GM23248 (cell line): Measurements from ENCODE around the gene TSPO2. TPM values are rescaled to one million over a fixed set of nuclear protein-coding genes. Genes with fewer than 3 reads are reported as not detected.

Experiments used
- DNase-seq: peaks from one replicate; pipeline ENCODE4 v3.0.0-alpha.2; 2015
- H2AFZ ChIP-seq: fragments of 200-600 bp; sonication (generic); 2 replicates; pipeline ENCODE4 v1.6.1; 2016; ENCODE audit warnings: antibody characterized with exemption
- H3F3A ChIP-seq: fragments of 200-600 bp; sonication (generic); 2 replicates; pipeline ENCODE4 v1.6.1; 2016; ENCODE audit warnings: mild to moderate bottlenecking, antibody characterized with exemption, mixed run types; ENCODE audit not compliant: insufficient read depth
- H3K27ac ChIP-seq: fragments of 200-600 bp; sonication (generic); 2 replicates; pipeline ENCODE4 v1.5.1; 2016; ENCODE audit warnings: mild to moderate bottlenecking
- H3K27me3 ChIP-seq: fragments of 200-600 bp; sonication (generic); replicated peaks from 2 replicates; pipeline ENCODE4 v1.6.1; 2016; ENCODE audit warnings: mild to moderate bottlenecking; ENCODE audit not compliant: insufficient read depth
- H3K36me3 ChIP-seq: fragments of 200-600 bp; sonication (generic); 2 replicates; pipeline ENCODE4 v1.6.1; 2016; ENCODE audit warnings: low read depth, mild to moderate bottlenecking
- H3K4me1 ChIP-seq: fragments of 200-600 bp; sonication (generic); 2 replicates; pipeline ENCODE4 v1.6.1; 2016; ENCODE audit warnings: mild to moderate bottlenecking; ENCODE audit not compliant: insufficient read depth
- H3K4me2 ChIP-seq: fragments of 200-600 bp; sonication (generic); one replicate; pipeline ENCODE4 v1.6.1; 2016; ENCODE audit warnings: mild to moderate bottlenecking; ENCODE audit not compliant: unreplicated experiment
- H3K4me3 ChIP-seq: fragments of 200-600 bp; sonication (generic); 2 replicates; pipeline ENCODE4 v1.5.1; 2016; ENCODE audit warnings: mild to moderate bottlenecking
- H3K79me2 ChIP-seq: fragments of 200-600 bp; sonication (generic); 2 replicates; pipeline ENCODE4 v1.6.1; 2016; ENCODE audit warnings: mild to moderate bottlenecking; ENCODE audit not compliant: insufficient read depth
- H3K9ac ChIP-seq: fragments of 200-600 bp; sonication (generic); 2 replicates; pipeline ENCODE4 v1.6.1; 2016; ENCODE audit warnings: mild to moderate bottlenecking
- H3K9me2 ChIP-seq: fragments of 200-600 bp; sonication (generic); 2 replicates; pipeline ENCODE4 v1.6.1; 2016; ENCODE audit warnings: mixed run types, mild to moderate bottlenecking, moderate library complexity; ENCODE audit not compliant: insufficient read depth
- H3K9me3 ChIP-seq: fragments of 200-600 bp; sonication (generic); one replicate; pipeline ENCODE4 v1.6.1; 2017; ENCODE audit warnings: low read depth
- H4K20me1 ChIP-seq: fragments of 200-600 bp; sonication (generic); 2 replicates; pipeline ENCODE4 v1.6.0; 2016; ENCODE audit not compliant: insufficient read depth
- EZH2 ChIP-seq: fragments of 200-600 bp; sonication (generic); IDR thresholded peaks from 2 replicates; pipeline ENCODE4 v1.6.1; 2018; ENCODE audit warnings: antibody characterized with exemption, mild to moderate bottlenecking; ENCODE audit not compliant: insufficient read depth, poor library complexity, severe bottlenecking
- EZH2phosphoT487 ChIP-seq: fragments of 200-600 bp; sonication (generic); IDR thresholded peaks from 2 replicates; pipeline ENCODE4 v1.6.1; 2018; ENCODE audit warnings: antibody characterized with exemption, moderate library complexity, mild to moderate bottlenecking, low read depth; ENCODE audit not compliant: insufficient read depth
- WGBS, 2 experiments: methylation state at CpG; one replicate each; pipeline ENCODE4 v1.1.6; 2015 to 2017; ENCODE audit warnings: low lambda C conversion rate in 2 of 2, low coverage in 1 of 2; ENCODE audit errors: missing lambda C conversion rate in 2 of 2; 5-methylcytosine and 5-hydroxymethylcytosine counted together
- in situ Hi-C: fragments of 300-500 bp; cut with MboI; formaldehyde crosslinking; loops from 2 replicates; pipeline ENCODE4 v1.15.0; 2020
- polyA plus RNA-seq: library from polyadenylated mRNA; unstranded; fragments of >200 nt; fragmentation: Nextera tagmentation; extraction: Ambion mirVana; gene quantifications from 2 replicates; pipeline ENCODE4 v1.2.1, GENCODE V29; 2016
- total RNA-seq: library from RNA; depleted of rRNA; stranded (reverse); fragments of >200 nt; shearing (Covaris generic); gene quantifications from 2 replicates; pipeline ENCODE4 v1.2.3, GENCODE V29; 2014

Gene TSPO2
- total and polyA plus RNA-seq, 2 experiments from 2014 or later = not detected

GRCh38 chr6:41078101-41078500 is 35.8 kb downstream of the TSPO2 start:
- Histone ChIP-seq H3K27me3 (no peaks in the 10 kb centered on the region), H3K9me3 (no peaks in the 10 kb centered on the region), H3K4me3 (no peak overlapping the region), H3K4me1 (peaks cover 25% of the 10 kb centered on the region), H3K27ac (no peak overlapping the region), H2AFZ (no peak overlapping the region), H3K9ac (no peak overlapping the region), H4K20me1 (no peaks in the 10 kb centered on the region), H3K4me2 (no peak overlapping the region), H3K79me2 (peaks cover 97% of the 10 kb centered on the region), H3F3A (peaks cover 19% of the 10 kb centered on the region; the same call in 1 of the 2 replicates), H3K36me3 (peaks cover 30% of the 10 kb centered on the region), H3K9me2 (no peaks in the 10 kb centered on the region)
- DNase-seq = no peak
- in situ Hi-C loops = no loop called here
- TF ChIP-seq EZH2phosphoT487 = no peak
- no peak for TF ChIP-seq EZH2
- 85 to 86% methylated on average over 3 of the region's 3 CpGs for WGBS, 2 experiments

DNA sequence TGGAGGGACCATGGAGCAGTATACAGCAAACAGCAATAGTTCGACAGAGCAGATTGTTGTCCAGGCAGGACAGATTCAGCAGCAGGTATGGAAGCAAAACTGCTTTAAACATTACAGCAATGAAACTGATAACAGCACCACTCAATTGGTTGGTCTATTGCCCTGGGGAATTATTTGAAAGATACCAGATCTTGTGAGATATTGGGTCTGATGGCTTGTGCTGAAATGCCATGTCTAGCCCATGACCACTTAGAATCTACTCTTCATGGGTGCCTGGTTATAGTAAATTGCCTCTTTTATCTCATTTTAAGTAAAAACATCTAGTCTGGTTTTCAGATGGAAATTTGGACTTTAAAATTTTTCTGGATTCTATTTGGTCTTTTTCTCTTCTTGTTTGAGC is 36.8 kb downstream of the TSPO2 start:
- no peaks in the 10 kb centered on the region for H3K9me3 ChIP-seq
- peaks cover 34% of the 10 kb centered on the region for H3K36me3 ChIP-seq
- TF ChIP-seq EZH2 (no peak), EZH2phosphoT487 (no peak)
- peaks cover 96% of the 10 kb centered on the region for H3K79me2 ChIP-seq
- DNase-seq = no peak
- no peak overlapping the region for H3K27ac ChIP-seq
- no peak overlapping the region for H3K4me3 ChIP-seq
- peaks cover 15% of the 10 kb centered on the region; the same call in 1 of the 2 replicates for H3F3A ChIP-seq
- no peak overlapping the region for H2AFZ ChIP-seq
- peaks cover 24% of the 10 kb centered on the region for H3K4me1 ChIP-seq
- no peaks in the 10 kb centered on the region for H3K9me2 ChIP-seq
- no peaks in the 10 kb centered on the region for H4K20me1 ChIP-seq
- no peak overlapping the region for H3K9ac ChIP-seq
- 94 to 100% methylated on average over 1 of the region's 1 CpG for WGBS, 2 experiments
- no peaks in the 10 kb centered on the region for H3K27me3 ChIP-seq
- in situ Hi-C loops = no loop called here
- H3K4me2 ChIP-seq = no peak overlapping the region

GRCh38 chr6:41080621-41081020 is 38.4 kb downstream of the TSPO2 start:
- DNase-seq = no peak
- Histone ChIP-seq H3K4me3 (no peak overlapping the region), H3K9me2 (no peaks in the 10 kb centered on the region), H3K79me2 (peaks cover 80% of the 10 kb centered on the region), H3F3A (peaks cover under 1% of the 10 kb centered on the region; the same call in 1 of the 2 replicates), H4K20me1 (no peaks in the 10 kb centered on the region), H3K36me3 (peaks cover 43% of the 10 kb centered on the region), H3K27me3 (no peaks in the 10 kb centered on the region), H3K9me3 (no peaks in the 10 kb centered on the region), H2AFZ (no peak overlapping the region), H3K4me1 (peaks cover 12% of the 10 kb centered on the region; the same call in 1 of the 2 replicates), H3K27ac (no peak overlapping the region), H3K9ac (no peak overlapping the region), H3K4me2 (no peak overlapping the region)
- in situ Hi-C loops = no loop called here
- WGBS, 2 experiments = 96 to 100% methylated on average over 2 of the region's 2 CpGs
- TF ChIP-seq EZH2 (no peak), EZH2phosphoT487 (no peak)

GRCh38 chr6:41083072-41083471 is 40.8 kb downstream of the TSPO2 start:
- Histone ChIP-seq H3K9me3 (no peaks in the 10 kb centered on the region), H3K79me2 (peaks cover 68% of the 10 kb centered on the region), H3K9ac (no peak overlapping the region), H4K20me1 (no peaks in the 10 kb centered on the region), H3F3A (no peaks in the 10 kb centered on the region), H3K9me2 (no peaks in the 10 kb centered on the region), H3K27me3 (no peaks in the 10 kb centered on the region), H3K4me3 (no peak overlapping the region), H2AFZ (no peak overlapping the region), H3K4me1 (no peaks in the 10 kb centered on the region), H3K4me2 (no peak overlapping the region), H3K36me3 (peaks cover 65% of the 10 kb centered on the region), H3K27ac (no peak overlapping the region)
- DNase-seq = no peak
- TF ChIP-seq EZH2phosphoT487 (no peak), EZH2 (no peak)
- in situ Hi-C loops = no loop called here

DNA sequence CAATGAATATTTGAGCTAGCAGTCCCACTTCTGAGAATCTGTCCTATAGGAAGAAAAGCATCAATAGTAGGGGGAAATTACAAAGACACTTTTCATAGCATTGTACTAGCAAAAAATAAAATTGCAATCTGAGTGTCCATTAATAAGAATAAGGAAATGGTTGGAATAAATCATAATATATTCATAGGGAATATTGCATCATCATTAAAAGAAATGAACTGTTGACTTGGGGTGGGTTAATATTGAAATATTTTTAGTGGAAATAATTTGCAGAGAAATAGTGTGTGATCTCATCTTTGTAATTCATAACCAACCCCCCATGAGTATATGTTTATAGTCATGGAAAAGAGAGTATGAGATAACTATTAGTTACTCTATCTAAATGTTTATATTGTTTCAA is 42.9 kb downstream of the TSPO2 start:
- no peaks in the 10 kb centered on the region for H3K4me1 ChIP-seq
- H3K27ac ChIP-seq = no peak overlapping the region
- H3K36me3 ChIP-seq = peaks cover 57% of the 10 kb centered on the region
- H3K4me3 ChIP-seq = no peak overlapping the region
- no peak overlapping the region for H3K4me2 ChIP-seq
- H4K20me1 ChIP-seq = no peaks in the 10 kb centered on the region
- no peaks in the 10 kb centered on the region for H3K9me2 ChIP-seq
- no peak for DNase-seq
- no peak overlapping the region for H3K9ac ChIP-seq
- H3K27me3 ChIP-seq = no peaks in the 10 kb centered on the region
- H3K79me2 ChIP-seq = peaks cover 47% of the 10 kb centered on the region
- H3F3A ChIP-seq = no peaks in the 10 kb centered on the region
- no peaks in the 10 kb centered on the region for H3K9me3 ChIP-seq
- no peak overlapping the region for H2AFZ ChIP-seq
- in situ Hi-C loops = no loop called here
- no peak for TF ChIP-seq EZH2phosphoT487
- no peak for TF ChIP-seq EZH2
